IMR-90 (cell line): ENCODE measurements around the gene DNAJC6. TPM values are rescaled to one million over a fixed set of nuclear protein-coding genes. Genes with fewer than 3 reads are reported as not detected.

Source experiments
- ATAC-seq: fragments of 200-7000 bp; cut with Tn5 transposase; 2 replicates; pipeline ENCODE4 v1.9.1; 2020; ENCODE audit warnings: low read depth, mild to moderate bottlenecking, moderate library complexity
- BruUV-seq: library from RNA; stranded (reverse); fragments of 400-500 nt; replicated peaks from 2 replicates; lab custom pipeline; 2021; lab: Mats Ljungman, UMichigan
- CTCF ChIA-PET: fragments of 300-600 bp; formaldehyde crosslinking; extraction: SDS; loops from one replicate; lab custom pipeline; 2021; ENCODE audit warnings: antibody characterized with exemption; lab: Yijun Ruan, JAX
- POLR2A ChIA-PET: fragments of 300-600 bp; sonication (Branson Sonifier 250); formaldehyde crosslinking; loops from one replicate; lab custom pipeline; 2022; ENCODE audit warnings: antibody characterized with exemption; ENCODE audit not compliant: unreplicated experiment; lab: Charles Lee
- DNase-seq: peaks from one replicate; pipeline ENCODE4 v3.0.0; 2013
- H2AFZ ChIP-seq: replicated peaks from 2 replicates; pipeline ENCODE3; 2013; ENCODE audit warnings: low read length, mild to moderate bottlenecking; ENCODE audit not compliant: poor library complexity
- H2AK5ac ChIP-seq: 2 replicates; pipeline ENCODE4 v1.6.1; 2013; ENCODE audit warnings: low read depth, low read length, inconsistent platforms
- H2AK9ac ChIP-seq: replicated peaks from 2 replicates; pipeline ENCODE3; 2013; ENCODE audit warnings: mild to moderate bottlenecking, low read depth, low read length, moderate library complexity; ENCODE audit not compliant: poor library complexity
- H2BK120ac ChIP-seq: 2 replicates; pipeline ENCODE4 v1.6.1; 2013; ENCODE audit warnings: low read depth, low read length, inconsistent platforms
- H2BK15ac ChIP-seq: 3 replicates; pipeline ENCODE4 v1.6.1; 2013; ENCODE audit warnings: low read depth, low read length, inconsistent platforms
- H2BK20ac ChIP-seq: 2 replicates; pipeline ENCODE4 v1.6.1; 2013; ENCODE audit warnings: low read depth, mild to moderate bottlenecking, inconsistent platforms, low read length, moderate library complexity
- H2BK5ac ChIP-seq: 2 replicates; pipeline ENCODE4 v1.6.1; 2013; ENCODE audit warnings: mild to moderate bottlenecking, low read depth, low read length, inconsistent platforms; ENCODE audit not compliant: poor library complexity, severe bottlenecking
- H3K14ac ChIP-seq: replicated peaks from 2 replicates; pipeline ENCODE4 v1.6.1; 2013; ENCODE audit warnings: low read depth, low read length, inconsistent platforms
- H3K18ac ChIP-seq: 2 replicates; pipeline ENCODE4 v1.6.1; 2013; ENCODE audit warnings: low read depth, low read length, control low read depth
- H3K23ac ChIP-seq: 2 replicates; pipeline ENCODE4 v1.6.1; 2013; ENCODE audit warnings: low read depth, low read length, inconsistent platforms
- H3K27ac ChIP-seq: 2 replicates; pipeline ENCODE4 v1.5.1; 2013; ENCODE audit warnings: mild to moderate bottlenecking, control low read depth, low read length; ENCODE audit not compliant: insufficient read depth
- H3K27me3 ChIP-seq: 2 replicates; pipeline ENCODE4 v1.6.1; 2013; ENCODE audit warnings: low read length; ENCODE audit not compliant: control insufficient read depth, insufficient read depth
- H3K36me3 ChIP-seq: 2 replicates; pipeline ENCODE4 v1.6.1; 2013; ENCODE audit warnings: low read length, mixed read lengths; ENCODE audit not compliant: control insufficient read depth, insufficient read depth
- H3K4ac ChIP-seq: 2 replicates; pipeline ENCODE4 v1.6.1; 2013; ENCODE audit warnings: low read depth, low read length, inconsistent platforms
- H3K4me1 ChIP-seq: 2 replicates; pipeline ENCODE4 v1.6.1; 2013; ENCODE audit warnings: low read length, mixed read lengths; ENCODE audit not compliant: control insufficient read depth, insufficient read depth
- H3K4me2 ChIP-seq: 2 replicates; pipeline ENCODE4 v1.6.1; 2013; ENCODE audit warnings: low read depth, mild to moderate bottlenecking, control low read depth, low read length, moderate library complexity
- H3K4me3 ChIP-seq: 2 replicates; pipeline ENCODE4 v1.5.1; 2013; ENCODE audit warnings: low read depth, mild to moderate bottlenecking, control low read depth, low read length, moderate library complexity; ENCODE audit not compliant: insufficient read depth
- H3K56ac ChIP-seq: 2 replicates; pipeline ENCODE4 v1.6.1; 2013; ENCODE audit warnings: low read length, inconsistent platforms; ENCODE audit not compliant: insufficient read depth; ENCODE audit errors: extremely low read depth
- H3K79me1 ChIP-seq, 2 experiments: 2 replicates each; pipeline ENCODE4 v1.6.1; 2013; ENCODE audit warnings: low read length in 2 of 2, inconsistent platforms in 1 of 2, low read depth in 1 of 2
- H3K9ac ChIP-seq: 2 replicates; pipeline ENCODE4 v1.6.1; 2013; ENCODE audit warnings: low read depth, low read length, control low read depth
- H3K9me1 ChIP-seq: 2 replicates; pipeline ENCODE4 v1.6.1; 2013; ENCODE audit warnings: low read length, inconsistent platforms; ENCODE audit not compliant: insufficient read depth
- H3K9me3 ChIP-seq: 2 replicates; pipeline ENCODE4 v1.6.1; 2013; ENCODE audit warnings: low read length; ENCODE audit not compliant: control insufficient read depth, insufficient read depth
- H4K20me1 ChIP-seq: 2 replicates; pipeline ENCODE4 v1.6.1; 2013; ENCODE audit warnings: low read length, inconsistent platforms; ENCODE audit not compliant: insufficient read depth
- H4K5ac ChIP-seq: 2 replicates; pipeline ENCODE4 v1.6.1; 2013; ENCODE audit warnings: mild to moderate bottlenecking, low read depth, low read length, control low read depth
- H4K8ac ChIP-seq, 2 experiments: 2 replicates each; pipeline ENCODE4 v1.6.1; 2013; ENCODE audit warnings: low read depth in 2 of 2, low read length in 2 of 2, control low read depth in 1 of 2, inconsistent platforms in 1 of 2
- H4K91ac ChIP-seq: 2 replicates; pipeline ENCODE4 v1.6.1; 2013; ENCODE audit warnings: low read depth, low read length, inconsistent platforms; ENCODE audit not compliant: insufficient read depth
- BHLHE40 ChIP-seq: fragments of 150-350 bp; IDR thresholded peaks from 2 replicates; pipeline ENCODE4 v1.6.1; 2016; ENCODE audit warnings: mild to moderate bottlenecking, low read depth, low read length
- CHD1 ChIP-seq: IDR thresholded peaks from 2 replicates; pipeline ENCODE4 v1.6.1; 2012; ENCODE audit warnings: low read depth, low read length, improper control_type of control experiment
- MAZ ChIP-seq: IDR thresholded peaks from 2 replicates; pipeline ENCODE4 v1.6.1; 2012; ENCODE audit warnings: low read depth, mild to moderate bottlenecking, low read length, improper control_type of control experiment, moderate library complexity, borderline replicate concordance
- MXI1 ChIP-seq: IDR thresholded peaks from 2 replicates; pipeline ENCODE4 v1.6.1; 2012; ENCODE audit warnings: low read depth, mild to moderate bottlenecking, low read length, moderate library complexity, borderline replicate concordance
- SMC3 ChIP-seq: fragments of 150-350 bp; IDR thresholded peaks from 2 replicates; pipeline ENCODE4 v1.6.1; 2016; ENCODE audit warnings: low read depth, mild to moderate bottlenecking, antibody characterized with exemption, low read length, moderate library complexity
- WGBS, 2 experiments: methylation state at CpG; one replicate each; pipeline versions ENCODE4 v1.1.5 to v1.1.7; 2013; ENCODE audit warnings: missing lambda C conversion rate in 2 of 2; ENCODE audit not compliant: insufficient read length in 1 of 2; ENCODE audit errors: extremely low coverage in 2 of 2; 5-methylcytosine and 5-hydroxymethylcytosine counted together
- dilution Hi-C: fragments of 300-500 bp; cut with HindIII; formaldehyde crosslinking; loops from one replicate; pipeline ENCODE4 v1.14.3; 2018; ENCODE audit warnings: low sequenced_read_pairs; ENCODE audit not compliant: unreplicated experiment
- in situ Hi-C: fragments of 300-500 bp; cut with MboI; formaldehyde crosslinking; loops from 3 replicates; pipeline ENCODE4 v1.14.3; 2019; ENCODE audit warnings: low sequenced_read_pairs, inconsistent platforms, mixed read lengths
- intact Hi-C: fragments of 100-400 bp; cut with micrococcal nuclease; formaldehyde crosslinking; loops from 2 replicates; pipeline ENCODE4 v1.10.0; 2022
- polyA plus RNA-seq, 3 experiments: library from polyadenylated mRNA; depleted of rRNA; stranded (reverse); fragments of >200 nt; gene quantifications; 2 replicates each; pipeline ENCODE4 v1.2.3, GENCODE V29; 2012; ENCODE audit warnings: low replicate concordance in 1 of 3
- total RNA-seq: library from RNA; depleted of rRNA; stranded (reverse); fragments of >200 nt; gene quantifications from 2 replicates; pipeline ENCODE4 v1.2.3, GENCODE V29; 2012
- TF ChIP-seq, protein P1 (sequence below): fragments of 150-350 bp; IDR thresholded peaks from 2 replicates; pipeline ENCODE4 v1.6.1; 2016; ENCODE audit warnings: low read depth, mild to moderate bottlenecking, low read length, moderate library complexity, borderline replicate concordance

DNAJC6 gene
- total and polyA plus RNA-seq, 2 of the 4 experiments (the other 2 are of a cell fraction) = 0.05 to 0.18 TPM

DNA sequence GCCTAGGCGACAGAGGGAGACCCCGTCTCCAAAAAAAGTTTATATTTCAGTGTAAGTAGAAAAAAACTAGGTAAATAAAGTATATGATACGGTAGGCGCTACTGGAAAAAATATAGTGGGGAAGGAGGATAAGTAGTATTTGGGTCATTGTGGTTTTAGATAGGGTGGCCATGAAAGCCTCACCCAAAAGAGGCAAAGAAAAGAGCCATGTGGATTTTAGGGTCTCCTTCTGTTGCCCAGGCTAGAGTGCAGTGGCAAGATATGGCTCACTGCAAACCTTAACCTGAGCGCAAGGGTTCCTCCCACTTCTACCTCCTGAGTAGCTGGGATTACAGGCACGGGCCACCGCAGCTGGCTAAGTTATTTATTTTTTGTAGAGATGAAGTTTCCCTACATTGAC is 128.3 kb downstream of the DNAJC6 start:
- H2AFZ ChIP-seq = no peak overlapping the region
- 0 out of 2 replicates have a peak, but pooled peaks cover 3% of the 10 kb centered on the region for H3K9me1 ChIP-seq
- ChIA-PET CTCF (no interaction called here), POLR2A (no interaction called here)
- H4K8ac ChIP-seq = no peak overlapping the region
- no peak overlapping the region for H3K9ac ChIP-seq
- no peak overlapping the region for H3K18ac ChIP-seq
- H3K14ac ChIP-seq = no peak overlapping the region
- dilution Hi-C loops = no loop called here
- no peak overlapping the region for H3K23ac ChIP-seq
- H2AK5ac ChIP-seq = no peak overlapping the region
- no peak overlapping the region for H3K4me3 ChIP-seq
- no peaks in the 10 kb centered on the region for H3K9me3 ChIP-seq
- no peak overlapping the region for H3K56ac ChIP-seq
- H2BK5ac ChIP-seq = no peak overlapping the region
- no peak overlapping the region for H2AK9ac ChIP-seq
- H3K4ac ChIP-seq = no peak overlapping the region
- H3K79me1 ChIP-seq = peaks cover 0 to 10% of the 10 kb centered on the region in 2 experiments; a peak in 2 of 4 replicates
- no peak overlapping the region for H2BK120ac ChIP-seq
- TF ChIP-seq BHLHE40 (no peak), SMC3 (no peak), MXI1 (no peak), CHD1 (no peak), MAZ (no peak)
- TF ChIP-seq, protein P1, sequence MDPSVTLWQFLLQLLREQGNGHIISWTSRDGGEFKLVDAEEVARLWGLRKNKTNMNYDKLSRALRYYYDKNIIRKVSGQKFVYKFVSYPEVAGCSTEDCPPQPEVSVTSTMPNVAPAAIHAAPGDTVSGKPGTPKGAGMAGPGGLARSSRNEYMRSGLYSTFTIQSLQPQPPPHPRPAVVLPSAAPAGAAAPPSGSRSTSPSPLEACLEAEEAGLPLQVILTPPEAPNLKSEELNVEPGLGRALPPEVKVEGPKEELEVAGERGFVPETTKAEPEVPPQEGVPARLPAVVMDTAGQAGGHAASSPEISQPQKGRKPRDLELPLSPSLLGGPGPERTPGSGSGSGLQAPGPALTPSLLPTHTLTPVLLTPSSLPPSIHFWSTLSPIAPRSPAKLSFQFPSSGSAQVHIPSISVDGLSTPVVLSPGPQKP = no peak
- no peaks in the 10 kb centered on the region for H3K27me3 ChIP-seq
- no peak overlapping the region for H4K5ac ChIP-seq
- H3K27ac ChIP-seq = no peak overlapping the region
- ATAC-seq (no peak), DNase-seq (no peak)
- BruUV-seq = no TSS peak
- H3K4me1 ChIP-seq = peaks cover 10% of the 10 kb centered on the region
- peaks cover 9% of the 10 kb centered on the region for H3K36me3 ChIP-seq
- WGBS, 2 experiments = 80 to 100% methylated on average over 1 to 2 of the region's 7 CpGs
- H4K20me1 ChIP-seq = no peaks in the 10 kb centered on the region
- H2BK20ac ChIP-seq = no peak overlapping the region
- no peak overlapping the region for H4K91ac ChIP-seq
- no peak overlapping the region for H3K4me2 ChIP-seq
- H2BK15ac ChIP-seq = no peak overlapping the region
- in situ Hi-C loops = no loop called here
- intact Hi-C loops = no loop called here
